Trophoblast cell (in vitro differentiated cells and primary cell): Measurements from ENCODE around the gene ITGA3.

Experiments
- DNase-seq, 2 donors: peaks; one replicate each; pipeline ENCODE4 v3.0.0-alpha.2; 2016
- H2AFZ ChIP-seq: 2 replicates; pipeline ENCODE4 v1.6.1; 2013; ENCODE audit warnings: low read length, moderate library complexity, mild to moderate bottlenecking; ENCODE audit not compliant: insufficient read depth, poor library complexity
- H2AK5ac ChIP-seq: 2 replicates; pipeline ENCODE4 v1.6.1; 2013; ENCODE audit warnings: mild to moderate bottlenecking, low read length
- H2BK120ac ChIP-seq: 2 replicates; pipeline ENCODE4 v1.6.1; 2013; ENCODE audit warnings: low read length, mild to moderate bottlenecking, moderate library complexity; ENCODE audit not compliant: insufficient read depth, poor library complexity
- H2BK12ac ChIP-seq: 2 replicates; pipeline ENCODE4 v1.6.1; 2013; ENCODE audit warnings: mild to moderate bottlenecking, low read length, moderate library complexity
- H2BK5ac ChIP-seq: 2 replicates; pipeline ENCODE4 v1.6.1; 2013; ENCODE audit warnings: low read length, low read depth, moderate library complexity, mild to moderate bottlenecking; ENCODE audit not compliant: poor library complexity
- H3K14ac ChIP-seq: 2 replicates; pipeline ENCODE4 v1.6.1; 2013; ENCODE audit warnings: mild to moderate bottlenecking, low read length
- H3K18ac ChIP-seq: 2 replicates; pipeline ENCODE4 v1.6.1; 2013; ENCODE audit warnings: mild to moderate bottlenecking, low read length
- H3K23ac ChIP-seq: 2 replicates; pipeline ENCODE4 v1.6.1; 2013; ENCODE audit warnings: low read length
- H3K27ac ChIP-seq: 2 replicates; pipeline ENCODE4 v1.5.1; 2013; ENCODE audit warnings: low read depth, mild to moderate bottlenecking, inconsistent platforms, low read length, moderate library complexity
- H3K27me3 ChIP-seq: 2 replicates; pipeline ENCODE4 v1.6.1; 2013; ENCODE audit warnings: inconsistent platforms, mild to moderate bottlenecking, low read length, moderate library complexity; ENCODE audit not compliant: insufficient read depth
- H3K36me3 ChIP-seq, 2 experiments: 1 replicate in 1 of 2; 2 replicates in 1 of 2; pipeline ENCODE4 v1.6.1; 2013; ENCODE audit warnings: low read length in 2 of 2, mild to moderate bottlenecking in 2 of 2, moderate library complexity in 1 of 2; ENCODE audit not compliant: insufficient read depth in 2 of 2, control insufficient read depth in 1 of 2
- H3K4ac ChIP-seq: 2 replicates; pipeline ENCODE4 v1.6.1; 2013; ENCODE audit warnings: low read depth, mild to moderate bottlenecking, low read length, moderate library complexity
- H3K4me1 ChIP-seq, 2 experiments: 1 replicate in 1 of 2; 2 replicates in 1 of 2; pipeline ENCODE4 v1.6.1; 2013; ENCODE audit warnings: low read length in 2 of 2, mild to moderate bottlenecking in 2 of 2, moderate library complexity in 1 of 2; ENCODE audit not compliant: insufficient read depth in 2 of 2, control insufficient read depth in 1 of 2
- H3K4me2 ChIP-seq: 2 replicates; pipeline ENCODE4 v1.6.1; 2013; ENCODE audit warnings: inconsistent platforms, mild to moderate bottlenecking, low read length, moderate library complexity
- H3K4me3 ChIP-seq: 2 replicates; pipeline ENCODE4 v1.5.1; 2013; ENCODE audit warnings: mild to moderate bottlenecking, low read depth, low read length, inconsistent platforms
- H3K79me1 ChIP-seq: one replicate; pipeline ENCODE4 v1.6.1; 2013; ENCODE audit warnings: low read length
- H3K79me2 ChIP-seq: 2 replicates; pipeline ENCODE4 v1.6.1; 2013; ENCODE audit warnings: low read length, mild to moderate bottlenecking; ENCODE audit not compliant: control insufficient read depth, insufficient read depth, poor library complexity
- H3K9ac ChIP-seq: 2 replicates; pipeline ENCODE4 v1.6.1; 2013; ENCODE audit warnings: mild to moderate bottlenecking, low read length
- H3K9me3 ChIP-seq: 2 replicates; pipeline ENCODE4 v1.6.1; 2013; ENCODE audit warnings: low read depth, mild to moderate bottlenecking, control low read depth, inconsistent platforms, low read length; ENCODE audit not compliant: insufficient read depth
- H4K12ac ChIP-seq: 2 replicates; pipeline ENCODE4 v1.6.1; 2013; ENCODE audit warnings: low read depth, mild to moderate bottlenecking, low read length, moderate library complexity
- H4K8ac ChIP-seq: 2 replicates; pipeline ENCODE4 v1.6.1; 2013; ENCODE audit warnings: low read depth, mild to moderate bottlenecking, low read length, moderate library complexity
- H4K91ac ChIP-seq: one replicate; pipeline ENCODE4 v1.6.1; 2013; ENCODE audit warnings: low read depth, mild to moderate bottlenecking, low read length, moderate library complexity
- WGBS: extraction: QIAGEN DNeasy Blood & Tissue Kit; methylation state at CpG from one replicate; pipeline ENCODE4 v1.1.7; 2013; ENCODE audit warnings: missing lambda C conversion rate; ENCODE audit not compliant: insufficient read length, insufficient coverage; ENCODE audit errors: extremely low coverage; 5-methylcytosine and 5-hydroxymethylcytosine counted together

The ITGA3 gene

GRCh38 chr17:50097926-50098325 is 42.0 kb downstream of the ITGA3 start:
- no peak overlapping the region for H3K18ac ChIP-seq
- H4K12ac ChIP-seq = no peak overlapping the region
- no peak for DNase-seq
- no peak overlapping the region for H3K23ac ChIP-seq
- no peak overlapping the region for H4K8ac ChIP-seq
- no peak overlapping the region for H2AK5ac ChIP-seq
- H3K14ac ChIP-seq = no peak overlapping the region
- H3K36me3 ChIP-seq = no peaks in the 10 kb centered on the region
- H2AFZ ChIP-seq = no peak overlapping the region
- H2BK12ac ChIP-seq = no peak overlapping the region
- no peak overlapping the region for H2BK120ac ChIP-seq
- peaks cover 2% of the 10 kb centered on the region for H3K79me2 ChIP-seq
- H3K4me2 ChIP-seq = no peak overlapping the region
- H4K91ac ChIP-seq = no peak overlapping the region
- H3K27me3 ChIP-seq = no peaks in the 10 kb centered on the region
- H2BK5ac ChIP-seq = no peak overlapping the region
- WGBS = no CpG with 5 or more reads among the region's 4 CpGs
- peaks cover 5% of the 10 kb centered on the region for H3K79me1 ChIP-seq
- no peaks in the 10 kb centered on the region for H3K9me3 ChIP-seq
- H3K9ac ChIP-seq = no peak overlapping the region
- no peak overlapping the region for H3K4me3 ChIP-seq
- H3K27ac ChIP-seq = no peak overlapping the region
- no peak overlapping the region for H3K4ac ChIP-seq
- peaks cover 15 to 22% of the 10 kb centered on the region in 2 experiments for H3K4me1 ChIP-seq

- H4K12ac ChIP-seq = no peak overlapping the region
- no CpG with 5 or more reads among the region's 4 CpGs for WGBS
- peaks cover 5% of the 10 kb centered on the region for H3K79me1 ChIP-seq
- no peak overlapping the region for H3K4me3 ChIP-seq
- no peak overlapping the region for H4K8ac ChIP-seq
- H3K23ac ChIP-seq = no peak overlapping the region
- H2BK12ac ChIP-seq = no peak overlapping the region
- no peak overlapping the region for H4K91ac ChIP-seq
- peaks cover 2% of the 10 kb centered on the region for H3K79me2 ChIP-seq
- H2BK5ac ChIP-seq = no peak overlapping the region
- H3K27ac ChIP-seq = no peak overlapping the region
- DNase-seq = no peak
- H3K4me2 ChIP-seq = no peak overlapping the region
- H2AFZ ChIP-seq = no peak overlapping the region
- H3K4me1 ChIP-seq = peaks cover 15 to 22% of the 10 kb centered on the region in 2 experiments
- H3K14ac ChIP-seq = no peak overlapping the region
- no peaks in the 10 kb centered on the region for H3K9me3 ChIP-seq
- H3K27me3 ChIP-seq = no peaks in the 10 kb centered on the region
- no peak overlapping the region for H3K9ac ChIP-seq
- no peak overlapping the region for H3K4ac ChIP-seq
- H2BK120ac ChIP-seq = no peak overlapping the region
- H3K18ac ChIP-seq = no peak overlapping the region
- H3K36me3 ChIP-seq = no peaks in the 10 kb centered on the region
- H2AK5ac ChIP-seq = no peak overlapping the region
Observed at GRCh38 chr17:50098583-50098982, 42.7 kb downstream of the ITGA3 start.

- Histone ChIP-seq H2BK120ac (no peak overlapping the region), H2AFZ (no peak overlapping the region), H3K79me1 (peaks cover 5% of the 10 kb centered on the region), H3K4ac (no peak overlapping the region), H3K4me3 (no peak overlapping the region), H3K14ac (no peak overlapping the region), H3K4me2 (no peak overlapping the region), H3K23ac (no peak overlapping the region), H3K9me3 (no peaks in the 10 kb centered on the region), H3K4me1 (peaks cover 15 to 22% of the 10 kb centered on the region in 2 experiments), H2BK12ac (no peak overlapping the region), H3K27me3 (no peaks in the 10 kb centered on the region), H2AK5ac (no peak overlapping the region), H4K91ac (no peak overlapping the region), H3K27ac (no peak overlapping the region), H2BK5ac (no peak overlapping the region), H3K18ac (no peak overlapping the region), H4K8ac (no peak overlapping the region), H3K36me3 (no peaks in the 10 kb centered on the region), H4K12ac (no peak overlapping the region), H3K9ac (no peak overlapping the region), H3K79me2 (peaks cover 2% of the 10 kb centered on the region)
- whole genome bisulfite sequencing = no CpG with 5 or more reads among the region's 5 CpGs
- DNase-seq = no peak
Observed at GRCh38 chr17:50099003-50099402, 43.1 kb downstream of the ITGA3 start.

GRCh38 chr17:50100480-50100883 is 44.6 kb downstream of the ITGA3 start:
- no peak overlapping the region for H2AK5ac ChIP-seq
- H3K4me1 ChIP-seq = peaks cover 15 to 17% of the 10 kb centered on the region in 2 experiments
- H3K14ac ChIP-seq = no peak overlapping the region
- H3K27ac ChIP-seq = no peak overlapping the region
- H2AFZ ChIP-seq = no peak overlapping the region
- no peak for DNase-seq
- no peak overlapping the region for H2BK5ac ChIP-seq
- no peaks in the 10 kb centered on the region for H3K9me3 ChIP-seq
- no peak overlapping the region for H3K4ac ChIP-seq
- H2BK120ac ChIP-seq = no peak overlapping the region
- no peaks in the 10 kb centered on the region for H3K27me3 ChIP-seq
- H3K4me3 ChIP-seq = no peak overlapping the region
- no peak overlapping the region for H3K4me2 ChIP-seq
- H3K23ac ChIP-seq = no peak overlapping the region
- no peaks in the 10 kb centered on the region for H3K79me2 ChIP-seq
- peaks cover 2% of the 10 kb centered on the region for H3K79me1 ChIP-seq
- no CpG with 5 or more reads among the region's 5 CpGs for WGBS
- H3K9ac ChIP-seq = no peak overlapping the region
- no peak overlapping the region for H4K8ac ChIP-seq
- H4K12ac ChIP-seq = no peak overlapping the region
- no peak overlapping the region for H3K18ac ChIP-seq
- no peak overlapping the region for H2BK12ac ChIP-seq
- no peak overlapping the region for H4K91ac ChIP-seq
- no peaks in the 10 kb centered on the region for H3K36me3 ChIP-seq
